LHCN-M2 (cell line): ENCODE measurements around the gene TNRC6A. TPM values are rescaled to one million over a fixed set of nuclear protein-coding genes. Genes with fewer than 3 reads are reported as not detected.
"Not testable (repeated sequence)": the region's sequence is repeated elsewhere in the genome, so short reads cannot be mapped to it uniquely, and the experiment has no call there.

Source experiments
- DNase-seq: peaks from one replicate; pipeline ENCODE4 v3.0.0-alpha.2; 2012; ENCODE audit warnings: low read depth
- total RNA-seq: library from RNA; depleted of rRNA; stranded (reverse); fragments of >200 nt; gene quantifications from 2 replicates; pipeline ENCODE4 v1.2.3, GENCODE V29; 2014

Gene TNRC6A
- total RNA-seq, 1 experiment from 2014 or later = 24.7 TPM

- DNase-seq = no peak
Measured at GRCh38 chr16:24728011-24728410, 1.4 kb upstream of the TNRC6A start.

- no peak for DNase-seq
Measured at GRCh38 chr16:24728891-24729242, 584 bp upstream of the TNRC6A start.

- no peak for DNase-seq
Measured at GRCh38 chr16:24729951-24730815, 732 bp downstream of the TNRC6A start.

- no peak for DNase-seq
Measured at GRCh38 chr16:24730914-24731313, 1.5 kb downstream of the TNRC6A start.

GRCh38 chr16:24731722-24732419 lies 2.4 kb downstream of the TNRC6A start:
- DNase-seq = no peak

- no peak for DNase-seq
Measured at GRCh38 chr16:24734382-24734781, 4.9 kb downstream of the TNRC6A start.

GRCh38 chr16:24736758-24737157 lies 7.3 kb downstream of the TNRC6A start:
- DNase-seq = peak; percentile 33

- DNase-seq = peak; percentile 41
Measured at GRCh38 chr16:24737391-24737871, 8.0 kb downstream of the TNRC6A start.

GRCh38 chr16:24737916-24738594 lies 8.6 kb downstream of the TNRC6A start:
- DNase-seq = no peak

GRCh38 chr16:24738895-24739294 lies 9.4 kb downstream of the TNRC6A start:
- no peak for DNase-seq

GRCh38 chr16:24741862-24742261 lies 12.4 kb downstream of the TNRC6A start:
- no peak for DNase-seq

GRCh38 chr16:24742610-24743009 lies 13.2 kb downstream of the TNRC6A start:
- DNase-seq = not testable (repeated sequence)

GRCh38 chr16:24745391-24745790 lies 15.9 kb downstream of the TNRC6A start:
- DNase-seq = no peak

GRCh38 chr16:24745791-24746190 lies 16.3 kb downstream of the TNRC6A start:
- DNase-seq = no peak

- DNase-seq = peak; percentile 72
Measured at GRCh38 chr16:24747441-24747840, 18.0 kb downstream of the TNRC6A start.

- peak; percentile 94 for DNase-seq
Measured at GRCh38 chr16:24748242-24748641, 18.8 kb downstream of the TNRC6A start.

- DNase-seq = no peak
Measured at GRCh38 chr16:24749310-24749709, 19.9 kb downstream of the TNRC6A start.

GRCh38 chr16:24749872-24750271 lies 20.4 kb downstream of the TNRC6A start:
- not testable (repeated sequence) for DNase-seq

- no peak for DNase-seq
Measured at GRCh38 chr16:24753000-24753399, 23.5 kb downstream of the TNRC6A start.

GRCh38 chr16:24753437-24753836 lies 24.0 kb downstream of the TNRC6A start:
- no peak for DNase-seq

GRCh38 chr16:24754543-24754942 lies 25.1 kb downstream of the TNRC6A start:
- DNase-seq = no peak

- no peak for DNase-seq
Measured at GRCh38 chr16:24755201-24755874, 25.9 kb downstream of the TNRC6A start.
